H9 (cell line): Measurements from ENCODE around the gene SEPTIN5. TPM values are rescaled to one million over a fixed set of nuclear protein-coding genes. Genes with fewer than 3 reads are reported as not detected.

Experiments used
- DNase-seq: peaks from one replicate; pipeline ENCODE4 v3.0.0-alpha.2; 2017
- H2AFZ ChIP-seq: one replicate; pipeline ENCODE4 v1.6.1; 2013; ENCODE audit warnings: mild to moderate bottlenecking, low read length, control low read depth, moderate library complexity
- H2AK5ac ChIP-seq: 2 replicates; pipeline ENCODE4 v1.6.1; 2013; ENCODE audit warnings: low read length, control low read depth, mixed read lengths; ENCODE audit not compliant: insufficient read length
- H2BK120ac ChIP-seq: one replicate; pipeline ENCODE4 v1.6.1; 2013; ENCODE audit warnings: low read depth, mild to moderate bottlenecking, low read length, control low read depth, inconsistent platforms; ENCODE audit not compliant: poor library complexity, severe bottlenecking
- H2BK12ac ChIP-seq: 2 replicates; pipeline ENCODE4 v1.6.1; 2013; ENCODE audit warnings: low read length, control low read depth, mixed read lengths, low read depth; ENCODE audit not compliant: insufficient read length
- H2BK15ac ChIP-seq: 2 replicates; pipeline ENCODE4 v1.6.1; 2013; ENCODE audit warnings: low read depth, low read length, control low read depth
- H2BK20ac ChIP-seq: one replicate; pipeline ENCODE4 v1.6.1; 2013; ENCODE audit warnings: low read depth, mild to moderate bottlenecking, low read length, control low read depth, inconsistent platforms; ENCODE audit not compliant: poor library complexity, severe bottlenecking
- H2BK5ac ChIP-seq: 2 replicates; pipeline ENCODE4 v1.6.1; 2013; ENCODE audit warnings: low read length, control low read depth, mixed read lengths; ENCODE audit not compliant: insufficient read length
- H3K14ac ChIP-seq: 2 replicates; pipeline ENCODE4 v1.6.1; 2013; ENCODE audit warnings: low read length, control low read depth; ENCODE audit not compliant: insufficient read depth
- H3K18ac ChIP-seq: 2 replicates; pipeline ENCODE4 v1.6.1; 2013; ENCODE audit warnings: low read depth, mild to moderate bottlenecking, mixed read lengths, low read length, control low read depth; ENCODE audit not compliant: insufficient read length
- H3K23ac ChIP-seq: 2 replicates; pipeline ENCODE4 v1.6.1; 2013; ENCODE audit warnings: low read length, control low read depth, mixed read lengths, low read depth; ENCODE audit not compliant: insufficient read length
- H3K23me2 ChIP-seq: 2 replicates; pipeline ENCODE4 v1.6.1; 2013; ENCODE audit warnings: low read depth, mild to moderate bottlenecking, mixed read lengths, low read length, control low read depth; ENCODE audit not compliant: insufficient read length, poor library complexity, severe bottlenecking
- H3K27ac ChIP-seq: 2 replicates; pipeline ENCODE4 v1.5.1; 2013; ENCODE audit warnings: low read length, control low read depth, mixed read lengths, low read depth; ENCODE audit not compliant: insufficient read length
- H3K27me3 ChIP-seq: 2 replicates; pipeline ENCODE4 v1.6.1; 2013; ENCODE audit warnings: low read length, control low read depth, inconsistent platforms; ENCODE audit not compliant: insufficient read depth
- H3K4ac ChIP-seq: 2 replicates; pipeline ENCODE4 v1.6.1; 2013; ENCODE audit warnings: low read depth, mild to moderate bottlenecking, control low read depth, inconsistent platforms, low read length, moderate library complexity
- H3K4me1 ChIP-seq: 2 replicates; pipeline ENCODE4 v1.6.1; 2013; ENCODE audit warnings: low read length, control low read depth, inconsistent platforms; ENCODE audit not compliant: insufficient read depth
- H3K4me2 ChIP-seq: 2 replicates; pipeline ENCODE4 v1.6.1; 2013; ENCODE audit warnings: low read length, control low read depth, mixed read lengths; ENCODE audit not compliant: insufficient read length, insufficient read depth
- H3K56ac ChIP-seq: 2 replicates; pipeline ENCODE4 v1.6.1; 2013; ENCODE audit warnings: low read depth, mild to moderate bottlenecking, mixed read lengths, low read length, control low read depth; ENCODE audit not compliant: insufficient read length
- H3K79me1 ChIP-seq: 2 replicates; pipeline ENCODE4 v1.6.1; 2013; ENCODE audit warnings: low read depth, mild to moderate bottlenecking, moderate library complexity, low read length, control low read depth, inconsistent platforms; ENCODE audit not compliant: insufficient read depth, poor library complexity, severe bottlenecking
- H3K79me2 ChIP-seq: 2 replicates; pipeline ENCODE4 v1.6.1; 2013; ENCODE audit warnings: low read length, control low read depth, inconsistent platforms; ENCODE audit not compliant: insufficient read depth
- H3K9ac ChIP-seq: 2 replicates; pipeline ENCODE4 v1.6.1; 2013; ENCODE audit warnings: low read length, control low read depth, mixed read lengths; ENCODE audit not compliant: insufficient read length; ENCODE audit errors: extremely low read depth
- H3K9me3 ChIP-seq: one replicate; pipeline ENCODE4 v1.6.1; 2013; ENCODE audit warnings: low read depth, low read length, inconsistent platforms; ENCODE audit not compliant: control insufficient read depth
- H3T11ph ChIP-seq: one replicate; pipeline ENCODE4 v1.6.1; 2013; ENCODE audit warnings: mild to moderate bottlenecking, low read length, control low read depth, inconsistent platforms
- H4K20me1 ChIP-seq: one replicate; pipeline ENCODE4 v1.6.1; 2013; ENCODE audit not compliant: control insufficient read depth, insufficient read length, insufficient read depth
- H4K5ac ChIP-seq: 2 replicates; pipeline ENCODE4 v1.6.1; 2013; ENCODE audit warnings: low read depth, mild to moderate bottlenecking, mixed read lengths, low read length, control low read depth; ENCODE audit not compliant: insufficient read length
- H4K8ac ChIP-seq: replicated peaks from 2 replicates; pipeline ENCODE4 v1.6.1; 2013; ENCODE audit warnings: low read length, control low read depth, mixed read lengths, low read depth; ENCODE audit not compliant: insufficient read length
- H4K91ac ChIP-seq: 2 replicates; pipeline ENCODE4 v1.6.1; 2013; ENCODE audit warnings: low read depth, mild to moderate bottlenecking, moderate library complexity, mixed read lengths, low read length, control low read depth; ENCODE audit not compliant: insufficient read length
- H3K27ac Mint-ChIP-seq, 3 experiments: 2 replicates in 2 of 3; 3 replicates in 1 of 3; pipeline ENCODE4 v1.8.0; 2020 to 2021; ENCODE audit warnings: mixed read lengths in 3 of 3, mild to moderate bottlenecking in 1 of 3, moderate library complexity in 1 of 3
- H3K27me3 Mint-ChIP-seq: 2 replicates; pipeline ENCODE4 v1.8.0; 2021; ENCODE audit warnings: low read depth, mild to moderate bottlenecking, moderate library complexity, mixed read lengths
- H3K36me3 Mint-ChIP-seq, 3 experiments: 2 replicates in 2 of 3; 3 replicates in 1 of 3; pipeline ENCODE4 v1.8.0; 2020 to 2021; ENCODE audit warnings: low read depth in 3 of 3, mixed read lengths in 3 of 3; ENCODE audit not compliant: insufficient read depth in 1 of 3
- H3K4me1 Mint-ChIP-seq, 2 experiments: 2 replicates each; pipeline ENCODE4 v1.8.0; 2020; ENCODE audit warnings: mixed read lengths in 2 of 2
- H3K4me3 Mint-ChIP-seq, 2 experiments: 2 replicates in 1 of 2; 3 replicates in 1 of 2; pipeline ENCODE4 v1.8.0; 2020 to 2021; ENCODE audit warnings: mild to moderate bottlenecking in 2 of 2, mixed read lengths in 2 of 2, moderate library complexity in 1 of 2
- H3K9me3 Mint-ChIP-seq, 2 experiments: 2 replicates in 1 of 2; 3 replicates in 1 of 2; pipeline ENCODE4 v1.8.0; 2020; ENCODE audit warnings: mild to moderate bottlenecking in 2 of 2, mixed read lengths in 2 of 2, moderate library complexity in 1 of 2
- WGBS: extraction: QIAGEN DNeasy Blood & Tissue Kit; methylation state at CpG from one replicate; pipeline ENCODE4 v1.1.7; 2013; ENCODE audit warnings: missing lambda C conversion rate, low lambda C conversion rate, mixed read lengths; ENCODE audit not compliant: insufficient read length; ENCODE audit errors: extremely low coverage; 5-methylcytosine and 5-hydroxymethylcytosine counted together
- total RNA-seq: library from RNA; stranded (reverse); gene quantifications from 2 replicates; pipeline ENCODE4 v1.2.1, GENCODE V29; 2021
- TF ChIP-seq, protein P1 (sequence below): fragments of 200-600 bp; sonication (generic); conservative IDR thresholded peaks from 3 replicates; pipeline ENCODE4 v1.8.0; 2021; ENCODE audit warnings: antibody characterized with exemption, mild to moderate bottlenecking

Gene SEPTIN5
- total RNA-seq, 1 experiment from 2014 or later: 17.8 TPM

DNA sequence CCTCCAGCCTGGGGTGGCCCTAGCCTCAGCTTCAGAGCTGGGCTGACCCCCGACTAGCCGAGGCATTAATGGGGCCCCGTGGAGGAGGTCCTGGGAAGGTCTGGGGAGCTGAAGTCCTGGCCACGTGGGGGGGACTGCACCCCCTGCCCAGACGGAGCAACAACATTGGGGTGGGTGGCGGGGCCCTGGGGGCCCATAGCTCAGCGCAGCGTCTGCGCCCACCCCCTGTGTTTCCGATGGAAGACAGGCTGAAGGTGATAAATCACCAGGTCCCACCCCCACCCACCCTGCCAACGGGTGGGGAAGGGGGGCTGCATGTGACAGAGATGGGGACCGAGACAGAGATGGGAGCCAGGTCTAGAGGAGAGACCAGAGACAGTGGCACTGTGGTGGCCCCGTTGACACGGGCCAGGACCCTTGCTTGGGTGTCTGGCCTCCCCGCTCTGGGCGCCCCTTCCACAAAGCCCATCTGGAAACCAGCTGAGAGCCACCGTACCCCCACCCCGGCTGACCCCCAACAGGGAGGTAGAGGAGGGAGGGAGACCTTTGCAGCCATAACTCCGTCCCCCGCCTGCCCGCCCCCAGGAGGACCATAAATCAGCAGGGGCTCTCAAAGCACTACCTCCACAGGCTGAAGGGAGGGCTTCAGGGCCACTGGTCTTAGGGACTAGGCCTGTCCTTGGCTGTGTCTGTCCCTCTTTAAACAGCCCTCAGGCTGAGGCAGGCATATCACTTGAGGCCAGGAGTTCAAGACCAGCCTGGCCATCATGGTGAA is 17.2 kb downstream of the SEPTIN5 start:
- H3K79me1 ChIP-seq: no peaks in the 10 kb centered on the region
- no CpG with 5 or more reads among the region's 21 CpGs for WGBS
- H3K27me3 ChIP-seq: peaks cover 13% of the 10 kb centered on the region; the same call in 1 of the 2 replicates
- H3K4me1 Mint-ChIP-seq: peaks cover 4 to 11% of the 10 kb centered on the region in 2 experiments
- TF ChIP-seq, protein P1, sequence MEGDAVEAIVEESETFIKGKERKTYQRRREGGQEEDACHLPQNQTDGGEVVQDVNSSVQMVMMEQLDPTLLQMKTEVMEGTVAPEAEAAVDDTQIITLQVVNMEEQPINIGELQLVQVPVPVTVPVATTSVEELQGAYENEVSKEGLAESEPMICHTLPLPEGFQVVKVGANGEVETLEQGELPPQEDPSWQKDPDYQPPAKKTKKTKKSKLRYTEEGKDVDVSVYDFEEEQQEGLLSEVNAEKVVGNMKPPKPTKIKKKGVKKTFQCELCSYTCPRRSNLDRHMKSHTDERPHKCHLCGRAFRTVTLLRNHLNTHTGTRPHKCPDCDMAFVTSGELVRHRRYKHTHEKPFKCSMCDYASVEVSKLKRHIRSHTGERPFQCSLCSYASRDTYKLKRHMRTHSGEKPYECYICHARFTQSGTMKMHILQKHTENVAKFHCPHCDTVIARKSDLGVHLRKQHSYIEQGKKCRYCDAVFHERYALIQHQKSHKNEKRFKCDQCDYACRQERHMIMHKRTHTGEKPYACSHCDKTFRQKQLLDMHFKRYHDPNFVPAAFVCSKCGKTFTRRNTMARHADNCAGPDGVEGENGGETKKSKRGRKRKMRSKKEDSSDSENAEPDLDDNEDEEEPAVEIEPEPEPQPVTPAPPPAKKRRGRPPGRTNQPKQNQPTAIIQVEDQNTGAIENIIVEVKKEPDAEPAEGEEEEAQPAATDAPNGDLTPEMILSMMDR: no peak
- H3K4me3 Mint-ChIP-seq: no peak overlapping the region
- no peak overlapping the region for H3K27ac Mint-ChIP-seq
- no peak overlapping the region for H4K8ac ChIP-seq
- H4K91ac ChIP-seq: no peak overlapping the region
- no peak overlapping the region for H3K27ac ChIP-seq
- no peak overlapping the region for H3T11ph ChIP-seq
- H4K20me1 ChIP-seq: peaks cover 4% of the 10 kb centered on the region
- no peak overlapping the region for H3K9ac ChIP-seq
- no peaks in the 10 kb centered on the region for H3K36me3 Mint-ChIP-seq
- no peaks in the 10 kb centered on the region for H3K9me3 ChIP-seq
- no peak overlapping the region for H3K18ac ChIP-seq
- H4K5ac ChIP-seq: no peak overlapping the region
- H2BK20ac ChIP-seq: no peak overlapping the region
- no peak overlapping the region for H2BK15ac ChIP-seq
- H3K4me2 ChIP-seq: no peak overlapping the region
- peaks cover 2% of the 10 kb centered on the region for H3K23me2 ChIP-seq
- H2AK5ac ChIP-seq: no peak overlapping the region
- peaks cover 8% of the 10 kb centered on the region in 2 experiments; a peak in 3 of 5 replicates for H3K9me3 Mint-ChIP-seq
- no peak overlapping the region for H3K14ac ChIP-seq
- H3K23ac ChIP-seq: no peak overlapping the region
- H2BK5ac ChIP-seq: no peak overlapping the region
- peaks cover 52% of the 10 kb centered on the region for H3K27me3 Mint-ChIP-seq
- no peak for DNase-seq
- H2BK12ac ChIP-seq: no peak overlapping the region
- no peaks in the 10 kb centered on the region for H3K4me1 ChIP-seq
- H3K56ac ChIP-seq: no peak overlapping the region
- H3K4ac ChIP-seq: no peak overlapping the region
- no peak overlapping the region for H2AFZ ChIP-seq
- H3K79me2 ChIP-seq: no peaks in the 10 kb centered on the region
- no peak overlapping the region for H2BK120ac ChIP-seq
